Kidney epithelial cell (primary cell): Measurements from ENCODE around the gene SLC15A4. TPM values are rescaled to one million over a fixed set of nuclear protein-coding genes. Genes with fewer than 3 reads are reported as not detected.
"Not testable (repeated sequence)": the region's sequence is repeated elsewhere in the genome, so short reads cannot be mapped to it uniquely, and the experiment has no call there.

Source experiments
- DNase-seq: peaks from one replicate; pipeline ENCODE4 v3.0.0-alpha.2; 2010; ENCODE audit warnings: low read depth
- H3K27me3 ChIP-seq: 2 replicates; pipeline ENCODE4 v1.6.0; 2011; ENCODE audit warnings: low read length; ENCODE audit not compliant: control insufficient read depth, insufficient read depth
- H3K36me3 ChIP-seq: 2 replicates; pipeline ENCODE4 v1.5.1; 2011; ENCODE audit warnings: low read length; ENCODE audit not compliant: control insufficient read depth, insufficient read depth
- H3K4me3 ChIP-seq: 2 replicates; pipeline ENCODE4 v1.5.1; 2011; ENCODE audit warnings: low read depth, mild to moderate bottlenecking, control low read depth, low read length
- total RNA-seq: library from RNA; depleted of rRNA; stranded (reverse); fragments of >200 nt; gene quantifications from 2 replicates; pipeline ENCODE4 v1.2.3, GENCODE V29; 2015
- TF ChIP-seq, protein P1 (sequence below): IDR thresholded peaks from 2 replicates; pipeline ENCODE4 v1.5.1; 2011; ENCODE audit warnings: mild to moderate bottlenecking, moderate library complexity, low read length, control low read depth, inconsistent platforms; ENCODE audit not compliant: insufficient read depth, poor library complexity, severe bottlenecking

Gene SLC15A4
- total RNA-seq, 1 donor from 2014 or later = 108 TPM

DNA sequence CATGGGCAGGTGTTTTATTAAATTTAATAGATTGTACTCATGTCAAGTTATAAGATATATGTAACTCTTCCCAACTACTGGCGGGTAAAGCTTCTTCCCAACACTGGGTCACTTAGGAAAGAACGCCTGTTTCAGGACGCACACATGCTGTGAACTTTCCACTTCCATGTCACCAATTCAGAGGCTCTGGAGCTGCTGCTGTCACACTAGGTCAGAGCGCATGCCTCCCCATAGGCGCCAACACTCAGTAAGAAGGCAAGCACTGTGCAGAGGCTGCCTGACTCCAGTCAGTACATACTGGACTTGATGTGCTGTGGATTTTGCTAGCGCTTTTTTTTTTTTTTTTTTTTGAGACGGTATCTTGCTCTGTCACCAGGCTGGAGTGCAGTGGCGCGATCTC lies 17.2 kb downstream of the SLC15A4 start:
- Histone ChIP-seq H3K4me3 (no peak overlapping the region), H3K27me3 (no peaks in the 10 kb centered on the region), H3K36me3 (peaks cover 4% of the 10 kb centered on the region)
- TF ChIP-seq, protein P1, sequence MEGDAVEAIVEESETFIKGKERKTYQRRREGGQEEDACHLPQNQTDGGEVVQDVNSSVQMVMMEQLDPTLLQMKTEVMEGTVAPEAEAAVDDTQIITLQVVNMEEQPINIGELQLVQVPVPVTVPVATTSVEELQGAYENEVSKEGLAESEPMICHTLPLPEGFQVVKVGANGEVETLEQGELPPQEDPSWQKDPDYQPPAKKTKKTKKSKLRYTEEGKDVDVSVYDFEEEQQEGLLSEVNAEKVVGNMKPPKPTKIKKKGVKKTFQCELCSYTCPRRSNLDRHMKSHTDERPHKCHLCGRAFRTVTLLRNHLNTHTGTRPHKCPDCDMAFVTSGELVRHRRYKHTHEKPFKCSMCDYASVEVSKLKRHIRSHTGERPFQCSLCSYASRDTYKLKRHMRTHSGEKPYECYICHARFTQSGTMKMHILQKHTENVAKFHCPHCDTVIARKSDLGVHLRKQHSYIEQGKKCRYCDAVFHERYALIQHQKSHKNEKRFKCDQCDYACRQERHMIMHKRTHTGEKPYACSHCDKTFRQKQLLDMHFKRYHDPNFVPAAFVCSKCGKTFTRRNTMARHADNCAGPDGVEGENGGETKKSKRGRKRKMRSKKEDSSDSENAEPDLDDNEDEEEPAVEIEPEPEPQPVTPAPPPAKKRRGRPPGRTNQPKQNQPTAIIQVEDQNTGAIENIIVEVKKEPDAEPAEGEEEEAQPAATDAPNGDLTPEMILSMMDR = no peak
- DNase-seq = no peak

DNA sequence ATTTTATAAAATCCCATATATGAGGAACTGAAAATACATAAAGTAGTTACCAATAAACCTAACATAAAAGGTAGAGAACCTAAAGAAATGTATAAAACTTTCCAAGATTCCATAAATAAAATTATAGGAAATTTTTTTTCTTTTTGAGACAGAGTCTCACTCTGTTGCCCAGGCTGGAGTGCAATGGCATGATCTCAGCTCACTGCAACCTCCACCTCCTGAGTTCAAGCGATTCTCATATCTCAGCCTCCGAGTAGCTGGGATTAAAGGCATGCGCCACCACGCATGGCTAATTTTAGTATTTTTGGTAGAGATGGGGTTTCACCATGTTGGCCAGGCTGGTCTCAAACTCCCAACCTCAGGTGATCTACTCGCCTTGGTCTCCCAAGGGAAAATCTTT lies 18.4 kb downstream of the SLC15A4 start:
- H3K27me3 ChIP-seq, DNase-seq, H3K4me3 ChIP-seq, H3K36me3 ChIP-seq: not testable (repeated sequence)

DNA sequence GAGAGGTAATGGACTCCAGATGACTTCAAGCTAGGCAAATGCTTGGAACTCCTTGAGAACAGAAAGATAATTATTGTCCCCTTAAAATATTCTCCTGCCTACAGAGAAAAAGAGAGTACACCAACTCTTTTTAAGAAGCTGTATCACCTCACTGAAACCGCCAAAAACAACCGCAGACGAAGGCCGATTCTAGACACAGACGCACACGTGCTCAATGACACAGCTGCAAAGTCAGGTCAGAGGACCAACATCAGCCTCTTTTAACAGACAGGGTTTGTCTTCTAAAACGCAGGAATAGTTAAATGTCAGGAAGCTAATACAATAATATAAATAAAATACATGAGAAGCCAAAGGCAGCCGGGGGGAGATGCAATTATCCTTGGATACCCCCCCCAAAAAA lies 19.0 kb downstream of the SLC15A4 start:
- Histone ChIP-seq H3K4me3 (no peak overlapping the region), H3K36me3 (peaks cover 4% of the 10 kb centered on the region), H3K27me3 (no peaks in the 10 kb centered on the region)
- TF ChIP-seq, protein P1 = no peak
- no peak for DNase-seq

DNA sequence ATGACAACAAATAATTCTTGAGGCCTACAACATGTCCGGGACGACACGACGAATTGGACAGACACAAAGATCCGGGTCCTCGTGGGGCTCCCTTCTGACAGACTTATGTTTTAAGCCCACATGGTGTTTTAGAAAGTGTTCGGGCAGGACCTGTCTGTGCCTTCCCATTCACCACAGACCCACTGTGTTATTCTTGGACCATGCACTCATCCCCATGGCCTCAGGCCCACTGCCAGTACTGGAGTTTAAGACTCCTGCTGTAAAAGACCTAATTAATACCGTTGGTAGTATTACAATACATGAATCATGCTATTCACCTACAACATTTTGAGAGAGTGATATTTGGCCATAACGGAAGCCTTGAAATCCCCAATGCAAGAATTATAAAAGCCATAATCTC lies 20.0 kb downstream of the SLC15A4 start:
- no peak for DNase-seq
- peaks cover 4% of the 10 kb centered on the region for H3K36me3 ChIP-seq
- H3K27me3 ChIP-seq = no peaks in the 10 kb centered on the region
- no peak overlapping the region for H3K4me3 ChIP-seq
- TF ChIP-seq, protein P1 = no peak

DNA sequence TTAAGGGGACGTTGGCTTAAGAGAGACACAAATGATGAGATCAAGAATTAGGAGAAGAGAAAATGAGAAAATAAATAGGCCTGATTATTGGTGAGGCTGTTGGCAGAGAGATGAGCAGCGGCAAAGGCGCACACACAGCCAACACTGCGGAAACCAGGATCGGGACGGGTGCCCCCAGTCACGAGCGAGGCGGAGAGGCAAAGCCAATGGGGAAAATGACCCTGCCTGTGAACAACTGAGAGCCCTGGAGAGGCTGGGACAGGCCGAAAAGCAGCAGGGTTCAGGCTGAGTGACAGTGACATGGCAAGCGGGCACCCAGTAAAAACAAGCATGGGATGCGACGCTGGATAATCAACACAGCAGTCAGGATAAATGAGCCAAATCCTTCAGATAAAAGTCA lies 21.0 kb downstream of the SLC15A4 start:
- TF ChIP-seq, protein P1 = no peak
- DNase-seq = no peak
- H3K4me3 ChIP-seq = no peak overlapping the region
- H3K36me3 ChIP-seq = peaks cover 2% of the 10 kb centered on the region
- H3K27me3 ChIP-seq = no peaks in the 10 kb centered on the region

DNA sequence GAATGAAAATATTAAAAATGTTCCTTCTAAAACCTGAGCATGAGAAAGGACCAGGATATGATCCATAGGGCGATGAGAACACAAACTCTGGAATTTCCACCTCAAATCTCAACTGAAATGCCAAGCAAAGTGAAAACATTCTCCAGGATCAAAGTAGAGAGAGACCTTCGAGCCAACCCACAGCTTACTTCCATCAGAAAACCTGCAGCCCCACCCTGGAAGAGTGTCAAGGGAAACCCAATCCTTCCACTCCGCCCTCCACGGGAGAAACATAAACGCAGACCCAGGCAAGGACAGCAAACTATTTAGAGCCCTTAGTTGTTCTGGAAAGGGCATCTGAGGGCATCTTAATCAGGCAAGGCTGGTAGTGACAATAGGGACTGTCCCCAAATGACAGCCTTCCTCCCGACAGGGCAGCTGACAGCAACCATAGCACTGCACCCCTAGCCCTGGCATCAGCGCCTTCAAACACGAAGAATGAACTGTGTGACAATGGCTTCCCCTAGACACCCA lies 21.8 kb downstream of the SLC15A4 start:
- no peak for DNase-seq
- TF ChIP-seq, protein P1 = no peak
- Histone ChIP-seq H3K36me3 (no peaks in the 10 kb centered on the region), H3K27me3 (no peaks in the 10 kb centered on the region), H3K4me3 (no peak overlapping the region)
